ENCODE data around the gene RAB8A. TPM values are rescaled to one million over a fixed set of nuclear protein-coding genes. Genes with fewer than 3 reads are reported as not detected.
A peak's percentile ranks its signal among the peaks of the same experiment; 100 is the strongest.

Gene RAB8A
- total RNA-seq, 2 experiments from 2014 or later = 156 to 167 TPM

DNA sequence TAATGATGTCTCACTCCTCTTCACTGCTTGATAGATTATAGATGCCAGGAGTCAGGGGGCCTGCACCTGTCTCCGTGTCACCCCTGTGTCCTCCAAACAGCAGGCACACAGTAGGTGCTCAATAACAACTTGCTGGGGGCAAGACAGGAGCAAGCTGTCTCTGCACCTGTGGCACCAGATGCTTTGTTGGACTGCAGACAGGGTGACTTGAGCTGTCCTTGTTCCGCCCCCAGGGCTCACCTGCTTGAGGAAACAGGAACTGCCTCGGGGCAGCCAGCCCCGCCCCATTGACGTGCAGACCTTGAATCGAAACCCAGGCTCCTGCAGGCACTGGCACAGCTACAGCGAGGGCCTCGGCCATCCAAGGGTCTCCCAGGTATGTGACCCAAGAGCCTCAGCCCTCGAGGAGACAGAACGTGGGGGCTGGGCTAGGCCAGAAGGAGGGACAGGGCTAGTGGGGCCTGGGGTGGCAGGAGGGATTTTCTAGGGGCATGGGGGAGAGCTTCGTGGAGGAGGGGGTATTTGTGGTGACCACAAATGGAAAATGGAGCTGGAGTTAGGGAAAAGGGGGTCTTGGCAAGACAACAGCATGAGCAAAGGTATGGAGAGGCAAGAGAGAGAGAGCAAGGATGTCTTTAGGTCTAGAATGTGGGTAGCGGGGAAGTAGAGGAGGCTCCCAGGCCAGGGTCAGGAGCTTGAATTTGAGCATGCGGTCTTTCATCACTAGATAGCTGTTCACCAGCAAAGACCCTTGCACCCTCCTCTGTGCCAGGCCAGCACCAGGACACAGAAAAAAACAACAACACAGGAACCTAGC, 31.9 kb downstream of the RAB8A start, which contains the start of gene HSH2D:
TSS of gene HSH2D (plus strand) at position 287 of the 817 bp plus-strand sequence. CDS start 5,066 bp downstream, outside the sequence.
- peaks cover 65% of the 10 kb centered on the region for H3K4me1 Mint-ChIP-seq (ENCODE audit: low read depth)
- DNase-seq (peak; percentile 94), ATAC-seq (peak; percentile 95)
- peaks cover 33% of the 10 kb centered on the region for H3K36me3 Mint-ChIP-seq (ENCODE audit: low read depth)
- peaks cover 3% of the 10 kb centered on the region for H3K9me3 Mint-ChIP-seq (ENCODE audit: insufficient read depth)
- peak within 1 kb of the TSS; percentile 99 for H3K27ac Mint-ChIP-seq
- CTCF ChIA-PET = interaction anchor here (0.9 to 2.7 kb wide), 19 partner anchors 10 to 299 kb away, joined by 3 to 14 read pairs (median 4); partner anchors contain the start of genes AP1M1, FAM32A and RAB8A
- peak within 1 kb of the TSS; percentile 96 for H3K4me3 Mint-ChIP-seq
- no peaks in the 10 kb centered on the region for H3K27me3 Mint-ChIP-seq (ENCODE audit: low read depth)
- POLR2A ChIA-PET = interaction anchor here (0.5 to 4.0 kb wide), 39 partner anchors 8 to 516 kb away, joined by 3 to 42 read pairs (median 5); partner anchors contain the start of genes FAM32A, RAB8A and TPM4

DNA sequence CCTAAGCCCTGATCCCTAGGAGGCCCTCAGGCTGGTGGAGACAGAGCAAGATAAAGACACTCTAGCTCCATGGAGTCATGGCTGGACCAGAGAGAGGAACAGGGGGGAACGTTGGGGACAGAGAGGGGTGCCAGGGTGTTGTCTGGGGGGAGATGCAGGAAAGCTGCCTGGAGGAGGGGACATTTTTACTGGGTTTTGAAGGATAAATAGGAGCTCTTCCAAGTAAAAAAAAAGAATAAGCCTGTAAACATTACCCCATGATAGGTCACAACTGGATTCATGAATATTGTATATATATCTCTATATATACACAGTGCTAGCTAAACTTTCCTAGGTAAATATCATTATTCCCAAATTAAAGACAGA, 32.5 kb downstream of the RAB8A start:
- ChIA-PET POLR2A (interaction anchor here (0.6 to 4.0 kb wide), 39 partner anchors 9 to 515 kb away, joined by 3 to 42 read pairs (median 5); partner anchors contain the start of genes FAM32A, KLF2, RAB8A and TPM4), CTCF (interaction anchor here (0.9 to 2.7 kb wide), 19 partner anchors 10 to 300 kb away, joined by 3 to 14 read pairs (median 4); partner anchors contain the start of genes AP1M1, FAM32A and RAB8A)
- H3K9me3 Mint-ChIP-seq (ENCODE audit: insufficient read depth) = peaks cover 3% of the 10 kb centered on the region
- peak overlapping the region; percentile 99 for H3K27ac Mint-ChIP-seq
- peaks cover 65% of the 10 kb centered on the region for H3K4me1 Mint-ChIP-seq (ENCODE audit: low read depth)
- ATAC-seq = peak; percentile 10
- no peaks in the 10 kb centered on the region for H3K27me3 Mint-ChIP-seq (ENCODE audit: low read depth)
- peaks cover 37% of the 10 kb centered on the region for H3K36me3 Mint-ChIP-seq (ENCODE audit: low read depth)
- DNase-seq = no peak
- H3K4me3 Mint-ChIP-seq = peak overlapping the region; percentile 96

DNA sequence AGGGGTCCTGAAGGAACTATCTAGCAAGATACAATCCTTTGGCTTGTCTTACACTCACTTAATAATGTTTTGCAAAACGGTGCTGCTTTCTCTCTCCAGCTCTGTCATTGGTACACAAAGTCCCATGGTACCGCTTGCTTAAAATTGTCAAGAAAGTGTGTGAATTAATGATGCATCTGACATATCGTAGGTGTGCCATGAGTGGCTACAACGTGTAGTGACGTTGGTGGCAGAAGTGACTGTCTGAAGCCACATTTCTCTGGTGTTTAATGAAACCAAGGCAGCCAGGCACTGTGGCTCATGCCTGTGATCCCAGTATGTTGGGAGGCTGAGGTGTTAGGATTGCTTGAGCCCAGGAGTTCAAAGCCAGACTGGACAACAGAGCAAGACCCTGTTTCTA, 34.4 kb downstream of the RAB8A start:
- CTCF ChIA-PET = interaction anchor here (0.7 to 2.3 kb wide), 3 partner anchors 35 to 104 kb away, joined by 4 to 7 read pairs (median 5); no protein-coding TSS in a partner anchor
- peak overlapping the region; percentile 83 for H3K27ac Mint-ChIP-seq
- H3K36me3 Mint-ChIP-seq (ENCODE audit: low read depth) = peaks cover 55% of the 10 kb centered on the region
- ATAC-seq (no peak), DNase-seq (no peak)
- peaks cover 3% of the 10 kb centered on the region for H3K9me3 Mint-ChIP-seq (ENCODE audit: insufficient read depth)
- no peaks in the 10 kb centered on the region for H3K27me3 Mint-ChIP-seq (ENCODE audit: low read depth)
- peak overlapping the region; percentile 96 for H3K4me3 Mint-ChIP-seq
- POLR2A ChIA-PET = interaction anchor here (1.1 to 4.0 kb wide), 6 partner anchors 10 to 68 kb away, joined by 3 to 20 read pairs (median 4); no protein-coding TSS in a partner anchor
- H3K4me1 Mint-ChIP-seq (ENCODE audit: low read depth) = peaks cover 58% of the 10 kb centered on the region

DNA sequence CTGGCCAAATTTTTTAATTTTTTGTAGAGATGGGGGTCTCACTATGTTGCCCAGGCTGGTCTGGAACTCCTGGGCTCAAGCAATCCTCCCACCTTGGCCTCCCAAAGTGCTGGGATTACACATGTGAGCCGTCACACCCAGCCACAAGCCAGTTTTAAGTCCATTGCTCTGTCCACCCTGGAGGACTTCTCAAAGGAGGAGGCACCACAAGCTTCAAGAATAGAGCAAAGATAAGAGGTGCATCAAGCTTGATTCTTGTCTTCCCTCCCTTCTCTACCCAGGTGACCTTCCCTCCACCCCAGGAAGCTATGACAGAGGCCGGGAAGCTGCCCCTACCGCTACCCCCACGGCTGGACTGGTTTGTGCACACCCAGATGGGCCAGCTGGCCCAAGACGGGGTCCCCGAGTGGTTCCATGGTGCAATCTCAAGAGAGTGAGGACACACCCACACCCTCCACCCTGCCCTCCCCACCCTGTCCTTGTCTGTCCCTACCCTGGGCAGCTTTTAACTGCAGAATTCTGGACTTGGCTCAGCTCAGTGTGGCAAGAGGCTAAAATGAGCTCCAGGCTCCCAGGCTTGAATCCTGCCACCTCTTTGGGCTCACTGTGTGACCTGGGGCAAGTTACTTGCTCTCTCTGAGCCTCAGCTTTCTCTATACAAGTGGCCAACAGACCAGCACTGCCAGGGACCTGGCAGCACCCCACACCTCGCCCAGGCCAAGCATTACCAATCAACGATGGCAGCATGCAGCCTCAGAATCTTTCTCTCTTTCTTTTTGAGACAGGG, 36.9 kb downstream of the RAB8A start:
- Mint-ChIP-seq H3K36me3 (ENCODE audit: low read depth) (peaks cover 70% of the 10 kb centered on the region), H3K4me1 (ENCODE audit: low read depth) (peaks cover 52% of the 10 kb centered on the region), H3K4me3 (peak overlapping the region; percentile 54), H3K27ac (peak overlapping the region; percentile 80), H3K9me3 (ENCODE audit: insufficient read depth) (no peaks in the 10 kb centered on the region), H3K27me3 (ENCODE audit: low read depth) (no peaks in the 10 kb centered on the region)
- POLR2A ChIA-PET = interaction anchor here (0.8 to 1.6 kb wide), 5 partner anchors 10 to 78 kb away, joined by 3 to 8 read pairs (median 4); partner anchors contain the start of gene FAM32A
- CTCF ChIA-PET = interaction anchor here (1.3 to 3.8 kb wide), 4 partner anchors 36 to 107 kb away, joined by 3 to 12 read pairs (median 6); partner anchors contain the start of gene FAM32A
- DNase-seq (no peak), ATAC-seq (no peak)

DNA sequence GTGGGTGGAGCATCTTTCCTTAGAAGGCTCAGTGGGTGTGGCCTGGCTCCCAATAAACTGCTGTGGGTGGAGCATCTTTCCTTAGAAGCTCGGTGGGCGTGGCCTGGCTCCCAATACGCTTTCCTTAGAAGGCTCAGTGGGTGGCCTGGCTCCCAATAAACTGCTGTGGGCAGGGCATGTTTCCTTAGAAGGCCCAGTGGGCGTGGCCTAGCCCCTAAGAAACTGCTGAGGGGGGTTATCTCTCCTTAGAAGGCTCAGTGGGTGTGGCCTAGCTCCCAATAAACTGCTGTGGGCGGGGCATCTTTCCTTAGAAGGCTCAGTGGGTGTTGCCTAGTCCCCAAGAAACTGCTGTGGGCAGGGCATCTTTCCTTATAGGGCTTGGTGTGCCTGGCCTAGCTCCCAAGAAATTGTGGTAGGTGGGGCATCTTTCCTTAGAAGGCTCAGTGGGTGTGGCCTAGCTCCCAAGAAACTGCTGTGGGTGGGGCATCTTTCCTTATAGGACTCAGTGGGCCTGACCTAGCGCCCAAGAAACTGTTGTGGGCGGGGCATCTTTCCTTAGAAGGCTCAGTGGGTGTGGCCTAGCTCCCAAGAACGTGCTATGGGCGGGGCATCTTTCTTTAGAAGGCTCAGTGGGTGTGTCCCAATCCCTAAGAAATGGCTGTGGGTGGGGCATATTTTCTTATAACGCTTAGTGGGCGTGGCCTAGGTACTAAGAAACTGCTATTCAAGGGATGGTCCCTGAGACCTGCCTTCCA, 42.1 kb downstream of the RAB8A start:
- H3K27me3 Mint-ChIP-seq (ENCODE audit: low read depth) = no peaks in the 10 kb centered on the region
- H3K4me1 Mint-ChIP-seq (ENCODE audit: low read depth) = peaks cover 64% of the 10 kb centered on the region
- DNase-seq (peak; percentile 39), ATAC-seq (peak; percentile 36)
- POLR2A ChIA-PET = interaction anchor here (0.9 to 2.8 kb wide), 5 partner anchors 9 to 67 kb away, joined by 3 to 15 read pairs (median 4); partner anchors contain the start of gene HSH2D
- H3K4me3 Mint-ChIP-seq = no peak overlapping the region
- H3K27ac Mint-ChIP-seq = no peak overlapping the region
- H3K9me3 Mint-ChIP-seq (ENCODE audit: insufficient read depth) = no peaks in the 10 kb centered on the region
- peaks cover 91% of the 10 kb centered on the region for H3K36me3 Mint-ChIP-seq (ENCODE audit: low read depth)
- CTCF ChIA-PET = interaction anchor here (1.3 kb wide), 1 partner anchor 10 kb away, joined by 4 read pairs; the partner anchor contains the start of gene HSH2D

DNA sequence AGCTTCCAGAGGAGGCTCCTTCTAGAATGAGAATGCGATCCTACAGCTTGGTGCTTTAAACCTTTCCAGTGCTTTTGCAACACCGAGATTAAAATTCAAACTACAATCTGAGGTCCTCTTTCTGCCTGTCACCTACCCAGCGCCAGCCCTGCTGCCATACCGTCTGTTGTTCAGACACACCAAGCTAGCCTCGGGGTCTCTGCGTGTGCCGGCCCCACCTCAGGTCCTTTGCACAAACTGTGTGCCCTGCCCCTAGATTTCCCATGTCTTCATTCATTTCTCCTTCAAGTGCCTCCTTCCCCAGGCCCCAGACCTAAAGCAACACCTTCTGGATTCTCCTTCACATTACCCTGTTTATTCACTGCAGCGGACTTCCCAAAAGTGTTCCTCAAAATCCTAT, 42.9 kb downstream of the RAB8A start:
- ATAC-seq (no peak), DNase-seq (no peak)
- ChIA-PET POLR2A (interaction anchor here (0.9 to 2.8 kb wide), 4 partner anchors 10 to 14 kb away, joined by 3 to 15 read pairs (median 4); partner anchors contain the start of gene HSH2D), CTCF (interaction anchor here (1.1 to 1.3 kb wide), 2 partner anchors 11 to 80 kb away, joined by 3 to 4 read pairs; partner anchors contain the start of gene HSH2D)
- Mint-ChIP-seq H3K4me3 (no peak overlapping the region), H3K9me3 (ENCODE audit: insufficient read depth) (no peaks in the 10 kb centered on the region), H3K27me3 (ENCODE audit: low read depth) (no peaks in the 10 kb centered on the region), H3K27ac (peak overlapping the region; percentile 65), H3K4me1 (ENCODE audit: low read depth) (peaks cover 56% of the 10 kb centered on the region), H3K36me3 (ENCODE audit: low read depth) (peaks cover 83% of the 10 kb centered on the region)

DNA sequence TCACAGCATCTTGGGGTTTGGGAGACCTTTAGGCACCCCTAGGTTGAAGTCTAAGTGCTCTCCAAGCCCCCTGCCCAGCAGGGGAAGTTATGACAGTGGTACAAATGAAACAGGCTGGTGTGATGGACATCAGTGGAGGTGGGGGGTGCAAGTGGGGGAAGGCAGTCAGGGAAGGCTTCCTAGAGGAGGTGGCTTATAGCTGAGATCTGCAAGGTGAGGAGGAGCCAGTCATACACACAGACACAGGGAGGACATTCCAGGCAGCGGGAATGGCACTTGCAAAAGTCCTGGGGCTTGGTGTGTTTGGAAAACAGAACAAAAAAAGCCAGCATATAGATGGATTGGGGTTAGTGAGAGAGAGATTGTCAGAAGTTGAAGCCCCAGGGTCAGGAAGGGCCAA, 43.4 kb downstream of the RAB8A start:
- DNase-seq (no peak), ATAC-seq (no peak)
- ChIA-PET CTCF (interaction anchor here (1.1 kb wide), 1 partner anchor 80 kb away, joined by 3 read pairs; no protein-coding TSS in a partner anchor), POLR2A (interaction anchor here (1.1 to 1.9 kb wide), 2 partner anchors 14 to 15 kb away, joined by 3 to 4 read pairs; no protein-coding TSS in a partner anchor)
- peaks cover 77% of the 10 kb centered on the region for H3K36me3 Mint-ChIP-seq (ENCODE audit: low read depth)
- H3K27ac Mint-ChIP-seq = peak overlapping the region; percentile 65
- H3K9me3 Mint-ChIP-seq (ENCODE audit: insufficient read depth) = no peaks in the 10 kb centered on the region
- no peaks in the 10 kb centered on the region for H3K27me3 Mint-ChIP-seq (ENCODE audit: low read depth)
- H3K4me1 Mint-ChIP-seq (ENCODE audit: low read depth) = peaks cover 52% of the 10 kb centered on the region
- H3K4me3 Mint-ChIP-seq = no peak overlapping the region

DNA sequence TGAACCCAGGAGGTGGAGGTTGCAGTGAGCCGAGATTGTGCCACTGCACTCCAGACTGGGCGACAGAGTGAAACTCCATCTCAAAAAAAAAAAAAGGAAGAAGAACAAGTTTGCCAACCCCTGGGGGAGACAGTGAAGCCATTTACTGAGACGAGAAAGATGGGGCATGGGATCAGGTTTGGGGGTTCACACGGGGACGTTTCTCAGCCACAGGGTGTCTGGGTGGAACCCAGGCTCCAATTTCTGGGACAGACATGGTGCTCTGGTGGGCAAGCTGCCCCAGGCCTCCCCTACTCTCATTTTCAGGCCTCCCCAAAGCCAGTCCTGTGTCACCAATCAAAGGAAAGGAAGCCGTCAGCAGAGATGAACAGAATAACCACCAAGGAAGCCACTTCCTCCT, 45.2 kb downstream of the RAB8A start:
- CTCF ChIA-PET = interaction anchor here (1.5 kb wide), 1 partner anchor 13 kb away, joined by 4 read pairs; the partner anchor contains the start of gene HSH2D
- H3K27ac Mint-ChIP-seq = peak overlapping the region; percentile 43
- POLR2A ChIA-PET = interaction anchor here (0.7 to 2.0 kb wide), 5 partner anchors 11 to 339 kb away, joined by 4 to 9 read pairs (median 4); partner anchors contain the start of genes C19orf44, CALR3, FAM32A and HSH2D
- H3K4me1 Mint-ChIP-seq (ENCODE audit: low read depth) = peaks cover 65% of the 10 kb centered on the region
- DNase-seq = no peak
- ATAC-seq = no peak
- no peak overlapping the region for H3K4me3 Mint-ChIP-seq
- no peaks in the 10 kb centered on the region for H3K9me3 Mint-ChIP-seq (ENCODE audit: insufficient read depth)
- peaks cover 62% of the 10 kb centered on the region for H3K36me3 Mint-ChIP-seq (ENCODE audit: low read depth)
- no peaks in the 10 kb centered on the region for H3K27me3 Mint-ChIP-seq (ENCODE audit: low read depth)

DNA sequence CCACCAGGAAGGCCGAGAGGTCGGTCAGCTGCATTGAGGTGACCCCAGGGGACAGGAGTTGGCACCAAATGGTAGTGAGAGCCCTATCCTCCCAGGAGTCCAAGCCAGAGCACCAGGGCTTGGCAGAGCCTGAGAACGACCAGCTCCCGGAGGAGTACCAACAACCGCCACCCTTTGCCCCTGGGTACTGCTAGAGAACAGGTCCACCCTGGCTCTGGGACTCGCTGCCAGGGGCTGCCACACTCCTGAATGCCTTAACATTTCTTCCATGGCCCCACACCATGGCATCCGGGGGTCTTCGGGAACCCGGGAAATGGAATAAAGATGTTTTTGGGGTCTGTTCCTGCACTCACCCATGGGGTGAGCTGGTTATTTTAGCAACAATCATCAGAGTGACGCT, 45.9 kb downstream of the RAB8A start:
- Mint-ChIP-seq H3K27ac (no peak overlapping the region), H3K9me3 (ENCODE audit: insufficient read depth) (no peaks in the 10 kb centered on the region), H3K36me3 (ENCODE audit: low read depth) (peaks cover 58% of the 10 kb centered on the region), H3K4me3 (no peak overlapping the region), H3K4me1 (ENCODE audit: low read depth) (peaks cover 64% of the 10 kb centered on the region), H3K27me3 (ENCODE audit: low read depth) (no peaks in the 10 kb centered on the region)
- DNase-seq (no peak), ATAC-seq (no peak)
- ChIA-PET POLR2A (interaction anchor here (0.6 to 2.0 kb wide), 7 partner anchors 8 to 338 kb away, joined by 3 to 9 read pairs (median 4); partner anchors contain the start of genes C19orf44, CALR3, FAM32A and HSH2D), CTCF (interaction anchor here (1.5 kb wide), 1 partner anchor 14 kb away, joined by 4 read pairs; the partner anchor contains the start of gene HSH2D)

DNA sequence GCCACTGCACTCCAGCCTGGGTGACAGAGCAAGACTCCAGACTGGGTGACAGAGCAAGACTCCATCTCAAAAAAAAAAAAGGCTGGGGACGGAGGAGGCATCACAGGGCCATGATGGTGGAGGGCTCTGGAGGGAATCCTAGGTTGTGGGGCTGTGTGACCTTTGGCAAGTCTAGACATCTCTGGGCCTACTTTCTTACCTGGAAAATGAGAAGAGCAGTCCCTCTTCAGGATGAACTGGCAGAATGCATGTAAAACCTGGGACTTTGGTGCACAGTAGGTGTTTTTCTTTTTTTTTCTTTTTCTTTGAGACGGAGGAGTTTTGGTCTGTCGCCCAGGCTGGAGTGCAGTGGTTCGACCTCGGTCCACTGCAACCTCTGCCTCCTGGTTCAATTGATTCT, 48.0 kb downstream of the RAB8A start:
- no peak overlapping the region for H3K4me3 Mint-ChIP-seq
- POLR2A ChIA-PET = interaction anchor here (1.0 to 1.8 kb wide), 3 partner anchors 11 to 16 kb away, joined by 3 to 8 read pairs (median 5); partner anchors contain the start of gene HSH2D
- H3K9me3 Mint-ChIP-seq (ENCODE audit: insufficient read depth) = no peaks in the 10 kb centered on the region
- CTCF ChIA-PET = no interaction called here
- DNase-seq = no peak
- H3K27ac Mint-ChIP-seq = peak overlapping the region; percentile 49
- no peaks in the 10 kb centered on the region for H3K27me3 Mint-ChIP-seq (ENCODE audit: low read depth)
- H3K36me3 Mint-ChIP-seq (ENCODE audit: low read depth) = peaks cover 37% of the 10 kb centered on the region
- no peak for ATAC-seq
- H3K4me1 Mint-ChIP-seq (ENCODE audit: low read depth) = peaks cover 44% of the 10 kb centered on the region

All from activated CD8-positive, alpha-beta T cell treated with anti-CD3 and anti-CD28 coated beads, Interleukin-2, amount 10 ng/mL, durations not matched to agents 7 days and 5 days (primary cell).